HFF-Myc (cell line): ENCODE measurements around the gene ADAMTS12.

ENCODE experiments used
- DNase-seq: peaks from one replicate; pipeline ENCODE4 v3.0.0-alpha.2; 2011; ENCODE audit warnings: low read depth; ENCODE audit errors: extremely low read depth
- H3K4me3 ChIP-seq: replicated peaks from 2 replicates; pipeline ENCODE4 v1.5.1; 2011; ENCODE audit warnings: low read depth, mild to moderate bottlenecking, control low read depth, low read length
- CTCF ChIP-seq: IDR thresholded peaks from 2 replicates; pipeline ENCODE4 v1.5.1; 2012; ENCODE audit warnings: mild to moderate bottlenecking, low read depth, low read length, control low read depth; ENCODE audit errors: missing control alignments

Gene ADAMTS12

GRCh38 chr5:33476992-33477391 is 414.8 kb downstream of the ADAMTS12 start:
- no peak overlapping the region for H3K4me3 ChIP-seq
- no peak for TF ChIP-seq CTCF
- no peak for DNase-seq

GRCh38 chr5:33475706-33476105 is 416.1 kb downstream of the ADAMTS12 start:
- TF ChIP-seq CTCF, result no peak
- DNase-seq, result no peak
- H3K4me3 ChIP-seq, result no peak overlapping the region

GRCh38 chr5:33474931-33475499 is 416.8 kb downstream of the ADAMTS12 start:
- DNase-seq, result no peak
- TF ChIP-seq CTCF, result no peak
- H3K4me3 ChIP-seq, result no peak overlapping the region

GRCh38 chr5:33474004-33474403 is 417.8 kb downstream of the ADAMTS12 start:
- no peak overlapping the region for H3K4me3 ChIP-seq
- TF ChIP-seq CTCF, result no peak

More at GRCh38 chr5:33474004-33474403, 417.8 kb downstream of the ADAMTS12 start:
- no peak for DNase-seq
